ENCODE measurements around the gene WDR53. TPM values are rescaled to one million over a fixed set of nuclear protein-coding genes. Genes with fewer than 3 reads are reported as not detected.

Gene WDR53
- total RNA-seq, 1 experiment from 2014 or later: 18.6 TPM

GRCh38 chr3:196525141-196525540, 43.2 kb downstream of the WDR53 start:
- no peak overlapping the region for H3K27ac ChIP-seq (ENCODE audit: low read length)
- H3K9me3 ChIP-seq (ENCODE audit: control insufficient read depth, insufficient read depth, low read depth, low read length): no peaks in the 10 kb centered on the region
- ATAC-seq (no peak), DNase-seq (ENCODE audit: low read depth, low spot score) (no peak)
- no peak overlapping the region for H3K4me3 ChIP-seq (ENCODE audit: low read depth in 2 of 2, low read length in 2 of 2)
- POLR2A ChIA-PET: interaction anchor here (0.6 kb wide), 1 partner anchor 272 kb away, joined by 6 read pairs; no protein-coding TSS in a partner anchor
- no TSS peak for BruUV-seq (replicated peaks)
- in situ Hi-C loops (cut with HindIII; ENCODE audit: low pct_unique_long_range_greater_than_20kb, low sequenced_read_pairs) (no loop called here), intact Hi-C loops (cut with micrococcal nuclease; ENCODE audit: unreplicated experiment) (loop anchor here (2.0 to 10.0 kb wide), 2 partner anchors 160 to 450 kb away; no protein-coding TSS in a partner anchor)
- TF ChIP-seq, protein P1, sequence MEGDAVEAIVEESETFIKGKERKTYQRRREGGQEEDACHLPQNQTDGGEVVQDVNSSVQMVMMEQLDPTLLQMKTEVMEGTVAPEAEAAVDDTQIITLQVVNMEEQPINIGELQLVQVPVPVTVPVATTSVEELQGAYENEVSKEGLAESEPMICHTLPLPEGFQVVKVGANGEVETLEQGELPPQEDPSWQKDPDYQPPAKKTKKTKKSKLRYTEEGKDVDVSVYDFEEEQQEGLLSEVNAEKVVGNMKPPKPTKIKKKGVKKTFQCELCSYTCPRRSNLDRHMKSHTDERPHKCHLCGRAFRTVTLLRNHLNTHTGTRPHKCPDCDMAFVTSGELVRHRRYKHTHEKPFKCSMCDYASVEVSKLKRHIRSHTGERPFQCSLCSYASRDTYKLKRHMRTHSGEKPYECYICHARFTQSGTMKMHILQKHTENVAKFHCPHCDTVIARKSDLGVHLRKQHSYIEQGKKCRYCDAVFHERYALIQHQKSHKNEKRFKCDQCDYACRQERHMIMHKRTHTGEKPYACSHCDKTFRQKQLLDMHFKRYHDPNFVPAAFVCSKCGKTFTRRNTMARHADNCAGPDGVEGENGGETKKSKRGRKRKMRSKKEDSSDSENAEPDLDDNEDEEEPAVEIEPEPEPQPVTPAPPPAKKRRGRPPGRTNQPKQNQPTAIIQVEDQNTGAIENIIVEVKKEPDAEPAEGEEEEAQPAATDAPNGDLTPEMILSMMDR (IDR thresholded peaks at IDR 0.05): no peak
- TF ChIP-seq TCF7L2 (IDR thresholded peaks at IDR 0.05; ENCODE audit: low read depth, low read length) (no peak), POLR2AphosphoS5 (IDR thresholded peaks at IDR 0.05; ENCODE audit: low read depth, low read length) (no peak), SIN3A (IDR thresholded peaks at IDR 0.05; ENCODE audit: borderline replicate concordance, insufficient read depth, low read depth, low read length) (no peak)
- TF ChIP-seq, protein P2, sequence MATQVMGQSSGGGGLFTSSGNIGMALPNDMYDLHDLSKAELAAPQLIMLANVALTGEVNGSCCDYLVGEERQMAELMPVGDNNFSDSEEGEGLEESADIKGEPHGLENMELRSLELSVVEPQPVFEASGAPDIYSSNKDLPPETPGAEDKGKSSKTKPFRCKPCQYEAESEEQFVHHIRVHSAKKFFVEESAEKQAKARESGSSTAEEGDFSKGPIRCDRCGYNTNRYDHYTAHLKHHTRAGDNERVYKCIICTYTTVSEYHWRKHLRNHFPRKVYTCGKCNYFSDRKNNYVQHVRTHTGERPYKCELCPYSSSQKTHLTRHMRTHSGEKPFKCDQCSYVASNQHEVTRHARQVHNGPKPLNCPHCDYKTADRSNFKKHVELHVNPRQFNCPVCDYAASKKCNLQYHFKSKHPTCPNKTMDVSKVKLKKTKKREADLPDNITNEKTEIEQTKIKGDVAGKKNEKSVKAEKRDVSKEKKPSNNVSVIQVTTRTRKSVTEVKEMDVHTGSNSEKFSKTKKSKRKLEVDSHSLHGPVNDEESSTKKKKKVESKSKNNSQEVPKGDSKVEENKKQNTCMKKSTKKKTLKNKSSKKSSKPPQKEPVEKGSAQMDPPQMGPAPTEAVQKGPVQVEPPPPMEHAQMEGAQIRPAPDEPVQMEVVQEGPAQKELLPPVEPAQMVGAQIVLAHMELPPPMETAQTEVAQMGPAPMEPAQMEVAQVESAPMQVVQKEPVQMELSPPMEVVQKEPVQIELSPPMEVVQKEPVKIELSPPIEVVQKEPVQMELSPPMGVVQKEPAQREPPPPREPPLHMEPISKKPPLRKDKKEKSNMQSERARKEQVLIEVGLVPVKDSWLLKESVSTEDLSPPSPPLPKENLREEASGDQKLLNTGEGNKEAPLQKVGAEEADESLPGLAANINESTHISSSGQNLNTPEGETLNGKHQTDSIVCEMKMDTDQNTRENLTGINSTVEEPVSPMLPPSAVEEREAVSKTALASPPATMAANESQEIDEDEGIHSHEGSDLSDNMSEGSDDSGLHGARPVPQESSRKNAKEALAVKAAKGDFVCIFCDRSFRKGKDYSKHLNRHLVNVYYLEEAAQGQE (IDR thresholded peaks at IDR 0.05; ENCODE audit: insufficient read depth in 1 of 2, low read depth in 2 of 2, low read length in 1 of 2): no peak
- no peaks in the 10 kb centered on the region for H3K4me1 ChIP-seq (ENCODE audit: control insufficient read depth, insufficient read depth, low read length)
- CTCF ChIA-PET: interaction anchor here (0.6 to 0.9 kb wide), 2 partner anchors 304 to 307 kb away, joined by 5 to 8 read pairs; no protein-coding TSS in a partner anchor
- H3K36me3 ChIP-seq (ENCODE audit: control insufficient read depth, insufficient read depth, low read length): no peaks in the 10 kb centered on the region
- H3K27me3 ChIP-seq (ENCODE audit: control insufficient read depth, insufficient read depth, low read length): no peaks in the 10 kb centered on the region

GRCh38 chr3:196524527-196524926, 43.8 kb downstream of the WDR53 start:
- intact Hi-C loops (cut with micrococcal nuclease; ENCODE audit: unreplicated experiment) (loop anchor here (2.0 to 10.0 kb wide), 3 partner anchors 160 to 502 kb away; no protein-coding TSS in a partner anchor), in situ Hi-C loops (cut with HindIII; ENCODE audit: low pct_unique_long_range_greater_than_20kb, low sequenced_read_pairs) (no loop called here)
- Histone ChIP-seq H3K27me3 (ENCODE audit: control insufficient read depth, insufficient read depth, low read length) (no peaks in the 10 kb centered on the region), H3K9me3 (ENCODE audit: control insufficient read depth, insufficient read depth, low read depth, low read length) (no peaks in the 10 kb centered on the region), H3K4me3 (ENCODE audit: low read depth in 2 of 2, low read length in 2 of 2) (no peak overlapping the region), H3K36me3 (ENCODE audit: control insufficient read depth, insufficient read depth, low read length) (no peaks in the 10 kb centered on the region), H3K4me1 (ENCODE audit: control insufficient read depth, insufficient read depth, low read length) (no peaks in the 10 kb centered on the region), H3K27ac (ENCODE audit: low read length) (no peak overlapping the region)
- ChIA-PET CTCF (interaction anchor here (0.6 to 1.1 kb wide), 2 partner anchors 160 to 306 kb away, joined by 3 to 5 read pairs; no protein-coding TSS in a partner anchor), POLR2A (interaction anchor here (0.6 kb wide), 1 partner anchor 225 kb away, joined by 3 read pairs; no protein-coding TSS in a partner anchor)
- no TSS peak for BruUV-seq (replicated peaks)
- DNase-seq (ENCODE audit: low read depth, low spot score) (no peak), ATAC-seq (peak; percentile 87)
- TF ChIP-seq TCF7L2 (IDR thresholded peaks at IDR 0.05; ENCODE audit: low read depth, low read length) (no peak), SIN3A (IDR thresholded peaks at IDR 0.05; ENCODE audit: borderline replicate concordance, insufficient read depth, low read depth, low read length) (no peak), POLR2AphosphoS5 (IDR thresholded peaks at IDR 0.05; ENCODE audit: low read depth, low read length) (no peak)
- TF ChIP-seq, protein P1 (IDR thresholded peaks at IDR 0.05): peak; percentile 89
